ENCODE data around the gene TSPAN9.

Gene TSPAN9

DNA sequence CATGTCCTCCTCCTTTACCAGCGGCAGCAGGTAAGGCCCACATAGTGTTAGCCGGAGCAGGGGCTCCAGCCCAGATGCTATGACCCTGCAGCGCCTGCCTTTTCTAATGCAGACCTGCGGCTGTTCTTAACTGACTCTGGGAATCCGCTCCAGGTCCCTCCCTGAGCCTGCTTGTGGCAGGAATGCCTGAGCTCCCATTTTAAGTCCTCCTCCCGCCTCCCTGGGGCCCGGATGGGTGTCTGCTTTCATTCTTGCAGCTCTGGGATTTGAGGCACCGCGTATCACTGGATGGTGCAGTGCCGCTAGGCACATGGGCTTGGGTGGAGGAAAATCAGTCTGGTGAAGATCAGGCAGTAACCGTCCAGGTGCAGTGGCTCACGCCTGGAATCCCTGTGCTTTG is 7.6 kb downstream of the TSPAN9 start:
- no peak overlapping the region for H3K4me3 ChIP-seq (ENCODE audit: low read depth, low read length)

DNA sequence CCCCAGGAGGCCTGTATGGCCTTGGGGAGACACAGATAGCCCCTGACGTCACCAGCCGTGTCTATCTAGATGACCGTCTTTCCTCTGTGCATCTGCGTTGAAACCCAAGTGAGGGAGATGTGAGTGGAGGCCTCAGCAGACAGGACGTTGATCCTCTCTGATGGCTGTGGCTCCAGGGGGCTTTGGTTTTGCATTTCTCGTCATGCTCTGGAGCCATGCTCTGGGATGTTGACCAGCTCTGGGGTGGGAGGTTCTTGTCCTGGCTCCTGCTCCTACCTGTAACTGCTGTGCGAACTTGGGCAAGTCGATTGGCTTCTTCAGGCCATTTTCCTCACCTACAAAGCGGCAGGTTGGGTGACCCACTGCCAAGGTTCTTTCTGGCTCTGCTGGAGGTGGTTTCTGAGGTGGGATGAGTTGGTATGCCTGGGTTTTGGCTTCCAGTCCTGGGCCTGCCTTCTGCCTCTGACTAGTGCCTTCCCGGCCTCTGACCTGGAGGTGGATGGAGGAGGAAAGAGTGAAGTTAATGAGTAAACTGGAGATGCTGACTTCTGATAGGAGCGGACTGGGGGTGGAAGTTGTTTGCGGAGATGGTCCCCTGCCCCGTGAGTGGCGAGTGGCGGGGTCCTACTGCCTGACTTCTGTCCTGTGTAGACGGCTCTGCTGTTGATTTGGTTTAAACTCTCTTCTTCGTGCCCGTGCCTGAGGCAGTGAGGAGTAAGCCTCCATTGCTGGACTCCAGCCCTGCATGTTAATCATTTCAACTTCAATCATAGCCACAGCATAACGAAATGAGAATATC is 8.4 kb downstream of the TSPAN9 start:
- TF ChIP-seq, protein P1, sequence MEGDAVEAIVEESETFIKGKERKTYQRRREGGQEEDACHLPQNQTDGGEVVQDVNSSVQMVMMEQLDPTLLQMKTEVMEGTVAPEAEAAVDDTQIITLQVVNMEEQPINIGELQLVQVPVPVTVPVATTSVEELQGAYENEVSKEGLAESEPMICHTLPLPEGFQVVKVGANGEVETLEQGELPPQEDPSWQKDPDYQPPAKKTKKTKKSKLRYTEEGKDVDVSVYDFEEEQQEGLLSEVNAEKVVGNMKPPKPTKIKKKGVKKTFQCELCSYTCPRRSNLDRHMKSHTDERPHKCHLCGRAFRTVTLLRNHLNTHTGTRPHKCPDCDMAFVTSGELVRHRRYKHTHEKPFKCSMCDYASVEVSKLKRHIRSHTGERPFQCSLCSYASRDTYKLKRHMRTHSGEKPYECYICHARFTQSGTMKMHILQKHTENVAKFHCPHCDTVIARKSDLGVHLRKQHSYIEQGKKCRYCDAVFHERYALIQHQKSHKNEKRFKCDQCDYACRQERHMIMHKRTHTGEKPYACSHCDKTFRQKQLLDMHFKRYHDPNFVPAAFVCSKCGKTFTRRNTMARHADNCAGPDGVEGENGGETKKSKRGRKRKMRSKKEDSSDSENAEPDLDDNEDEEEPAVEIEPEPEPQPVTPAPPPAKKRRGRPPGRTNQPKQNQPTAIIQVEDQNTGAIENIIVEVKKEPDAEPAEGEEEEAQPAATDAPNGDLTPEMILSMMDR (IDR thresholded peaks at IDR 0.05; ENCODE audit: borderline replicate concordance, insufficient read depth, low read depth, low read length), result no peak
- H3K4me3 ChIP-seq (ENCODE audit: low read depth, low read length), result no peak overlapping the region

More for the DNA sequence above, 7.6 kb downstream of the TSPAN9 start:
- TF ChIP-seq, protein P1 (IDR thresholded peaks at IDR 0.05; ENCODE audit: borderline replicate concordance, insufficient read depth, low read depth, low read length), result no peak

- TF ChIP-seq, protein P1 (IDR thresholded peaks at IDR 0.05; ENCODE audit: borderline replicate concordance, insufficient read depth, low read depth, low read length), result no peak
- no peak overlapping the region for H3K4me3 ChIP-seq (ENCODE audit: low read depth, low read length)
These were observed 9.0 kb downstream of the TSPAN9 start for GRCh38 chr12:3086211-3086610.

GRCh38 chr12:3086729-3087323 is 9.6 kb downstream of the TSPAN9 start:
- TF ChIP-seq, protein P1 (IDR thresholded peaks at IDR 0.05; ENCODE audit: borderline replicate concordance, insufficient read depth, low read depth, low read length), result no peak
- H3K4me3 ChIP-seq (ENCODE audit: low read depth, low read length), result no peak overlapping the region

- TF ChIP-seq, protein P1 (IDR thresholded peaks at IDR 0.05; ENCODE audit: borderline replicate concordance, insufficient read depth, low read depth, low read length), result no peak
- no peak overlapping the region for H3K4me3 ChIP-seq (ENCODE audit: low read depth, low read length)
These were observed 10.8 kb downstream of the TSPAN9 start for GRCh38 chr12:3087758-3088650.

GRCh38 chr12:3089588-3089987 is 12.4 kb downstream of the TSPAN9 start:
- TF ChIP-seq, protein P1 (IDR thresholded peaks at IDR 0.05; ENCODE audit: borderline replicate concordance, insufficient read depth, low read depth, low read length), result no peak
- no peak overlapping the region for H3K4me3 ChIP-seq (ENCODE audit: low read depth, low read length)
